ENCODE measurements around the gene FCHSD2.
"Not testable (repeated sequence)": the region's sequence is repeated elsewhere in the genome, so short reads cannot be mapped to it uniquely, and the experiment has no call there.

The FCHSD2 gene

GRCh38 chr11:73147771-73148681, 5.9 kb upstream of the FCHSD2 start:
- no peak for ATAC-seq

DNA sequence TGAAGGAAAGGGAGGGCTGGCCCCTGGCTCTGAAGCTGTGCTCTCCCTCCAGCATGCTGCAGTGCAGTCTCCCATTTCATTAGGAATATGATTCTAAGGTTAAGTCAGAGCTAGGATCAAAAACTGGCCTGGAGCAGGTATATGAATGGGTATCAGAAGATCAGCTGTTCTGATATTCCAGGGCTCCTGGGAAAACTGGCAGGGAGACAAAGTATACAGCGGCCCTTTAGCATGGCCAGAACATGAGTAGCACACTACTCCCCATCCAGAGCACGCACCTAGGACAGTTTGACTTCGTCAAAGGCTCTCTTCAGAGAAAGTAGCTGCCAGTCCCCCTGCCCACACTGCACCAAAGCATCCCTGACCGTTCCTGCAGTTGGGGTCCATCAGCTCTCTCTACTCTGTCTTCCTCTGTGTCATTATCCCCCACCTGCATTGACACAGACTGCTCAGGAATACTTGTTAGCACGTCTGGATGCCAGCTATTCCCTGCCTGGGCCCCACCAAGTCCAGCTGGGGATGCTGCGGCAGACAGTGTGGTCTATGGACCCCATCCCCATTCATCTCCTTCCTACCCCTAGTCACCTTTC, 4.0 kb upstream of the FCHSD2 start:
- ATAC-seq, result no peak

DNA sequence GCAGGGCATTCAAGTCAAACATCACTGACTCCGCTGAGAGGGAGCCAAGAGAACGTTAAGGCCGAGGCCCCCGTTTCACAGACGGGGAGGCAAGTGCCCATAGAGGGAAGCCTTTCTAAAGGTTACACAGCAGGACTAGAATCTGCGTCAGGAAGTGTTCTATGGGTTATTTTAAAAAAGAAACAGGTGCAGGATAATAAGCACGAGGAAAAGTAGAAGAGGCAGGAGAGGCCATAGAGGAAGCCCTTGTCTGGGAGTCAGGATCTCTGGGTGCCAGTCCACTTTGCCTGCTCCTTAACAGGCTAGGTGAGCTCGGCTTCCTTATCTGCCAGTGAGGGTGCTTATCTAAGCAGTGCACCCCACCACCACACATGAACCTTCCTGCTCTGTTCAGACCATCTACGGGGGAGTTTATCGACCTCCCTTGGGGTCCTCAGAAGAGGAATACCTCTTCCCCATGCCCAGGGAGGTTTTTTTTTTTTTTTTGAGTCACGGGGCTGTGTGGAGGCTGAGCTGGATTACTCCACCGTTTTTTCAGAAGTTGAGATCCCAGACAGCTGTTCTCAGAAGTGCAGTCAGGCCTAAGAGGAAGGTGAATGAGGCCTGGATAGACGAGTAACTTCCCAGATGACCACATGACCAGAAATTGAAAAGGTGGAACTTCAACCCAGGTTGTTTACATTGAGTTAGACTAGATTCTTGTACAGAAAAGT, 1.2 kb upstream of the FCHSD2 start:
- no peak for ATAC-seq

- peak in 1 of 2 donors; percentile 25 for ATAC-seq
Measured at GRCh38 chr11:73141309-73142127, 600 bp downstream of the FCHSD2 start.

- no peak for ATAC-seq
Measured at GRCh38 chr11:73141031-73141308, 1.1 kb downstream of the FCHSD2 start.

DNA sequence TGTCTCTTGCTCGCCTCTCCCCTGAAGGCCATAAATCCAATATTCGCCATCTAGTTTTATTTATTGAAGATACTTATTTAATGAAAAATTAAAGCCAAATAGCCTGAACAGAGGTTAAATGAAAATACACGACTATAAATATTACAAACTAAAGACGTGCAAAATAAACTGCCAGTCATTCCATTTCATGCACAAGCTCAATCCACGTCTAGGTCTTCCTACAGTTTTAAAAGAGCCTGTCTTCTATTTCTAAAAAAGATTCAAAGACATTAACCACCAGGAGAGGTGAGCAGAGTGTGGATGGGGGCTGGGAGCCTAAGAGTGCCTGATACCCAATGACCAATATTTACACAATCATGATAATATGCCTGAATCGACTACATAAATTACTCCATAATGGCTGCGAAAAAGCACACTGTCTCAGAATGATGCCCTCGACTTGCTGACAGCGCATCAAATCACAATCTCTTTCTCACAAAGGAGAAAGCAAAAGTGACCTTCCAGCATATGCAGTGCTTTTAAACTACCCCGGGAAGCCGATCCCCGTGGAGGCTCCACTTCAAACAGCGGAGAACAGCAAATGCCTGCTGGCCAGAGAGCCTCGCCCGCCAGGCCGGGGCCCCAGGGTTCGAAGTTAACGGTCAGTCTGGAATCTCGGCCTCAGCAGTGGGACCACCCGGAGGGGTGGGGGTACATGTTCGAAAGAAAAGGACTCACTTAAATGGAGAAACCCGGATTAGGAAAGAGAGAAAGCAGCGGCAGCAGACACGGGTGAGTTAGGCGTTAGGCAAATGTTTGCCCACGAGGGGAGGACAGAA, 1.7 kb downstream of the FCHSD2 start:
- ATAC-seq, result peak in 1 of 2 donors; percentile 4

- no peak for ATAC-seq
Measured at GRCh38 chr11:73139476-73140198, 2.5 kb downstream of the FCHSD2 start.

DNA sequence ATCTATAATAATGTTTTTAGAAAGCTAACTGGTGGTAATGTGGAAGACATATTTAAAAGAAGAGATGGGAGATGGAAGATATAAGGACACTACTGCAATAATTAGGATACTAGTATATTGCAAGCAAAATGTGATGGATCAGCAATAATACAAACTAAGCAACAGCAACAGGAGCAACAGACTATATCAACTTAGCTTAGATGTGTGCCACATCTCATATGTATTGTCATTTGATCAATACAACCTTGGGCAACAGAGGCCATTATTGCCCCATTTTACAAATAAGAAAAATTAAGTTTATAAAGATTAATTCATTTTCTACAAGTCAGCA, 4.2 kb downstream of the FCHSD2 start:
- no peak for ATAC-seq

GRCh38 chr11:73137262-73137943, 4.7 kb downstream of the FCHSD2 start:
- no peak for ATAC-seq

DNA sequence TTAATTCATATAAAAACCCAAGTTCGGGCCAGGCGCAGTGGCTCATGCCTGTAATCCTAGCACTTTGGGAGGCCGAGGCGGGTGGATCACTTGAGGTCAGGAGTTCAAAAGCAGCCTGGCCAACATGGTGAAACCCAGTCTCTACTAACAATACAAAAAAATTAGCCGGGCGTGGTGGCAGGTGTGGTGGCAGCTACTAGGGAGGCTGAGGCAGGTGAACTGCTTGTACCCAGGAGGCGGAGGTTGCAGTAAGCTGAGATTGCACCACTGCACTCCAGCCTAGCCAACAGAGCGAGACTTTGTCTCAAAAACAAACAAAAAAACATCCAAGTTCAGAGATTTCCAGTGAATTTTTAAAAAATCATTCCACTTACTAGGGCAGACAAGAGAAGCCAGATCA, 5.4 kb downstream of the FCHSD2 start:
- not testable (repeated sequence) for ATAC-seq

DNA sequence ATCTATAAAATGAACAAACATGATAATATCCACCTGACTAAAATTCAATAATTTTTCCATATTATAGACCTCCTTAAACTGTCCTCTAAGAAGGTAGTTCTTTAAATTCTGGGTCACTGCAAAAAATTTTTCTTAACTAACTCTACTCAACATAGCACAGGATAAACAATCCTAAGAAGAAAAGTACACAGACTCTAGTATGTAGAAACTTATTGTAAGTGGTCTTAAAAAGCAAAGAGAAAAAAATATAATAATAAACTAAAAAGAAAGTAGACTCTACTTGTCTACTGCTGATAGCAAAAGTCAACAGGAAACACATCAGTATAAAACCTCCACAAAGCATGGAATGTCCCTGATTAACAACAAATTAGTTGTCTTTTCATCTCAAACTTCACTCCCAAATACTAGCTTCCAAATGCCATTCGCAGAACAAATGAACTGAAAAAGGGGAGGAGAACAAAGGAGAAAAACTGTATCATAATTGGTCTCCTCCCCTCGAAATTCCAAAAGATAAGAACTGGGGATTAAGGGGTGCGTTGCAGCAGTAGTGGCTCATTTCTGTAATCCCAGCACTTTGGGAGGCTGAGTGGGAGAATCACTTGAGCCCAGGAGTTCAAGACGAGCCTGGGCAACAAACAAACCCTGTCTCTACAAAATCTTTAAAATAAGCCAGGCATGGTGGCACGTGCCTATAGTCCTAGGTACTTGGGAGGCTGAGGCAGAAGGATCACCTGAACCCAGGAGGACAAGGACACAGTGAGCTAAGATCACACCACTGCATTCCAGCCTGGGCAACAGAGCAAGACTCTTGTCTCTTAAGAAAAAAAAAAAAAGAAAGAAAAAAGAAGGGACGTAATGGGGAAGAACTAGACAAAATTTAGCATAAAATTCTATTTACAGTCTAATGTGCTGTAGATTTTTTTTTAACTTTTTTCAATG, 6.5 kb downstream of the FCHSD2 start:
- ATAC-seq, result no peak

- ATAC-seq, result not testable (repeated sequence)
Measured at GRCh38 chr11:73132349-73132748, 9.8 kb downstream of the FCHSD2 start.

- ATAC-seq, result peak; percentile 35 to 65
Measured at GRCh38 chr11:73130181-73130580, 11.9 kb downstream of the FCHSD2 start.

DNA sequence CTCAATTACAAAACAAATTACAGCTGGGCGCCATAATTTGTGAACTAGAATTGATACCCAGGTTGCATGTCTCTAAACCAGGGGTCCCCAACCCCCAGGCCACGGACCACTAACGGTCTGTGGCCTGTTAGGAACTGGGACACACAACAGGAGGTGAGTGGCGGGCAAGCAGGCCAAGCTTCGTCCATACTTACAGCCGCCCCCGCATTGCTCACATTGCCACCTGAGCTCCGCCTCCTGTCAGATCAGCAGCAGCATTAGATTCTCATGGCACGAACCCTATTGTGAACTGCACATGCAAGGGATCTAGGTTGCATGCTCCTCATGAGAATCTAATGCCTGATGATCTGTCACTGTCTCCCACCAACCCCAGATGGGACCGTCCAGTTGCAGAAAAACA, 12.9 kb downstream of the FCHSD2 start:
- no peak for ATAC-seq

GRCh38 chr11:73126804-73127480, 15.2 kb downstream of the FCHSD2 start:
- no peak for ATAC-seq

DNA sequence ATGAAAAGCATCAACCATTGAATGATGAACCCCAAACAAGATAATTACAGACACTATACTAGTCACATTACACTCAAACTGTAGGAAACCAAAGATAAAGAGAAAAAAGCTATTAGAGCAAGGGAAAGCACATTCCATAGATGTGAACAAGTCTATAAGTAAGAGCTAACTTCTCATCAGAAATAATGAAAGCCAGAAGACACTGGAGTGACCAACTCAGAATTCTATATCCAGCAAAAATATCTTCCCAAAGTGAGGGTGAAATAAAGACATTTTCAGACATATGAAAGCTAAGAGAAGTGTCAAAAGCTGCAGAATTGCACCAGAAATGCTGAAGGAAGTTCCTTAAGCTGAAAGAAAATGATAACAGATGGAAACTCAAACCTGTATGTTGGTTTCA, 17.3 kb downstream of the FCHSD2 start:
- ATAC-seq, result no peak

- ATAC-seq, result not testable (repeated sequence)
Measured at GRCh38 chr11:73123892-73124291, 18.2 kb downstream of the FCHSD2 start.

- no peak for ATAC-seq
Measured at GRCh38 chr11:73121692-73122091, 20.4 kb downstream of the FCHSD2 start.

DNA sequence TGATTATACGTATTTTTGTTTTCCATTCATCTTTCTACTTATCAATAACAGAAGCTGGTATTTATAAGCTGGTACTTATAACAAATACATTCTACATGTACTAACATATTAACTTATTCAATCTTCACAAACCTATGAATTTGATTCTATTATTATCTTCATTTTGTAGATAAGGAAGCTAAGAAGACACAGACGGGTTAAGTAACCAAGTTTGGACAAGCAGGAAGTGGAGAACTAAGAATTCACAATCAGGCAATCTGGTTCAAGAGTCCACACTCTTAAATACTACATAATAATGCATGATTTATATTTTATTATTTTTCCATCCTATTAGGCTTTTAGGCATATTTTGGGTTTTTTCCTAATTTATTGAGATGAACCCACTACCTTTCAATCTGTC, 25.0 kb downstream of the FCHSD2 start:
- ATAC-seq, result no peak
